Measurements from ENCODE around the gene MRPL36. TPM values are rescaled to one million over a fixed set of nuclear protein-coding genes. Genes with fewer than 3 reads are reported as not detected.

Gene MRPL36
- total RNA-seq: 42.8 and 51.6 TPM in 2 replicates

- no peaks in the 10 kb centered on the region for H3K27me3 ChIP-seq (ENCODE audit: control insufficient read depth, insufficient read depth, low read length)
- H3K4me3 ChIP-seq (ENCODE audit: low read depth, low read length): peak within 1 kb of the TSS; percentile 99
- H3K36me3 ChIP-seq (ENCODE audit: control insufficient read depth, insufficient read depth, low read length): no peaks in the 10 kb centered on the region
- no peak for TF ChIP-seq CTCF (IDR thresholded peaks at IDR 0.05; ENCODE audit: insufficient read depth, low read length, poor library complexity, severe bottlenecking)
- DNase-seq (ENCODE audit: low read depth): peak; percentile 47
These were observed at the start of gene MRPL36 for GRCh38 chr5:1799602-1800471. Gene MRPL36, minus strand, starts transcription at chr5:1799837. Its CDS starts 902 bp downstream, at chr5:1798935.

DNA sequence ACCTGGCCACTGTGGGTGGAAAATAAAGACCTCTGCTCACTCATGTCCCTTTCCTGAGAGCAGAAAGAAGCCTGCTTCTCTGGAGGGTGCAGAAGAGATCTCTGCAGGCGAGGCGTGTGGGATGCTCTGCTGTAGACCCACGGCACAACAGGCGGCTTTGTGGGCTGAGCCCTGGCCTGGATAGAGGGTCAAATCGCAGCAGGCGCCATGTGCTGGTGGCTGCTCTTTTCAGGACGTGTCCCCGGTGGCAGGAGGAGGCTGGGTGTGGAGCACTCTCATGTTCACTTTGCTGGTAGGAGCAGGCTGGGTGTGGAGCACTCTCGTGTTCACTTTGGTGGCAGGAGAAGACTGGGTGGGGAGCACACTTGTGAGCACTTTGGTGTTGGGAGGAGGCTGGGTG lies 48.0 kb upstream of the MRPL36 start:
- Histone ChIP-seq H3K27me3 (ENCODE audit: control insufficient read depth, insufficient read depth, low read length) (peaks cover 47% of the 10 kb centered on the region), H3K36me3 (ENCODE audit: control insufficient read depth, insufficient read depth, low read length) (no peaks in the 10 kb centered on the region), H3K4me3 (ENCODE audit: low read depth, low read length) (no peak overlapping the region)
- no peak for DNase-seq (ENCODE audit: low read depth)
- TF ChIP-seq CTCF (IDR thresholded peaks at IDR 0.05; ENCODE audit: insufficient read depth, low read length, poor library complexity, severe bottlenecking): no peak

DNA sequence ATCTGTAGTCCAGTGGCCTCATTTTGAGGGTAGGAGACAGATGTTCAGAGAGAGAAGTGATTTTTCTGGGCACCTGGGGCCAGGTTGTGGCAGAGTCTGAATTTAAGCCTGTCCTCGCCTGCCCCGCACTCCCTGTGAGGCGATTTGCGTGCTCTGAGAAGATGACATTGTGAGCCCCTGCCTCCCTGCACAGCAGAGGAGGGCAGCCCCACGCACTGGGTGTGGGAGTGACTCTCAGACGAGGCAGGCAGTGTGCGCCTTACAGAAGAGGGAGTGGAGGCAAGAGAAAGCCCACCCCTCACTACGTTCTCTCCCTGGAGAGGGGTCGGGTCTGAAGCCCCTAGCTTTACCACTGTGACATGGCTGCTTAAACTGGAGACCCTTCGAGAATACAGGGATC lies 47.4 kb upstream of the MRPL36 start:
- Histone ChIP-seq H3K27me3 (ENCODE audit: control insufficient read depth, insufficient read depth, low read length) (peaks cover 43% of the 10 kb centered on the region), H3K36me3 (ENCODE audit: control insufficient read depth, insufficient read depth, low read length) (no peaks in the 10 kb centered on the region), H3K4me3 (ENCODE audit: low read depth, low read length) (no peak overlapping the region)
- no peak for DNase-seq (ENCODE audit: low read depth)
- TF ChIP-seq CTCF (IDR thresholded peaks at IDR 0.05; ENCODE audit: insufficient read depth, low read length, poor library complexity, severe bottlenecking): no peak

DNA sequence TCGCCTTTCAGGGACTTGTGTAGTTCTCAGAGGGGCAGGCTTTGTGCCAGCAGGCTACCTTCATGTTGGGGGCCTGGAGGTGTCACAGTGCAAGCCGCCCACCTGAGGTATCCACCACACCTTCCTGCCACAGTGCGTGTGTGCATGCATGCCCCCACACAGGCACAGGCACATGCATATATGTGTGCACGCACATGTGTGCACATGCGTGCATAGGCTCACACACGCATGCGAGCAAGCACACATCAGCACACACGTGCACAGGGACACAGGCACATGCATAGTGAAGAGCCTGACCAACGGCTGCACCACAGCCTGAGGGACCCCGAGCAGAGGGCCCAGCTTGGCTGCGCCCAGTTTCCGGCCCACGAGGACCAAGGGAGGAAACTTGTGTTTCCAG lies 46.9 kb upstream of the MRPL36 start:
- DNase-seq (ENCODE audit: low read depth): no peak
- no peak for TF ChIP-seq CTCF (IDR thresholded peaks at IDR 0.05; ENCODE audit: insufficient read depth, low read length, poor library complexity, severe bottlenecking)
- Histone ChIP-seq H3K4me3 (ENCODE audit: low read depth, low read length) (no peak overlapping the region), H3K27me3 (ENCODE audit: control insufficient read depth, insufficient read depth, low read length) (peaks cover 38% of the 10 kb centered on the region), H3K36me3 (ENCODE audit: control insufficient read depth, insufficient read depth, low read length) (no peaks in the 10 kb centered on the region)

- Histone ChIP-seq H3K4me3 (ENCODE audit: low read depth, low read length) (no peak overlapping the region), H3K36me3 (ENCODE audit: control insufficient read depth, insufficient read depth, low read length) (no peaks in the 10 kb centered on the region), H3K27me3 (ENCODE audit: control insufficient read depth, insufficient read depth, low read length) (peaks cover 37% of the 10 kb centered on the region)
- no peak for TF ChIP-seq CTCF (IDR thresholded peaks at IDR 0.05; ENCODE audit: insufficient read depth, low read length, poor library complexity, severe bottlenecking)
- no peak for DNase-seq (ENCODE audit: low read depth)
These were observed 46.1 kb upstream of the MRPL36 start for GRCh38 chr5:1845696-1846095.

Measured in kidney epithelial cell (primary cell).